ENCODE measurements around the gene NOTCH1. TPM values are rescaled to one million over a fixed set of nuclear protein-coding genes. Genes with fewer than 3 reads are reported as not detected.
A peak's percentile ranks its signal among the peaks of the same experiment; 100 is the strongest.

Gene NOTCH1
- total RNA-seq, 3 donors from 2014 or later (not counting 1 experiment from before 2014, with no cell fraction given) = 126 to 228 (median 192) TPM

DNA sequence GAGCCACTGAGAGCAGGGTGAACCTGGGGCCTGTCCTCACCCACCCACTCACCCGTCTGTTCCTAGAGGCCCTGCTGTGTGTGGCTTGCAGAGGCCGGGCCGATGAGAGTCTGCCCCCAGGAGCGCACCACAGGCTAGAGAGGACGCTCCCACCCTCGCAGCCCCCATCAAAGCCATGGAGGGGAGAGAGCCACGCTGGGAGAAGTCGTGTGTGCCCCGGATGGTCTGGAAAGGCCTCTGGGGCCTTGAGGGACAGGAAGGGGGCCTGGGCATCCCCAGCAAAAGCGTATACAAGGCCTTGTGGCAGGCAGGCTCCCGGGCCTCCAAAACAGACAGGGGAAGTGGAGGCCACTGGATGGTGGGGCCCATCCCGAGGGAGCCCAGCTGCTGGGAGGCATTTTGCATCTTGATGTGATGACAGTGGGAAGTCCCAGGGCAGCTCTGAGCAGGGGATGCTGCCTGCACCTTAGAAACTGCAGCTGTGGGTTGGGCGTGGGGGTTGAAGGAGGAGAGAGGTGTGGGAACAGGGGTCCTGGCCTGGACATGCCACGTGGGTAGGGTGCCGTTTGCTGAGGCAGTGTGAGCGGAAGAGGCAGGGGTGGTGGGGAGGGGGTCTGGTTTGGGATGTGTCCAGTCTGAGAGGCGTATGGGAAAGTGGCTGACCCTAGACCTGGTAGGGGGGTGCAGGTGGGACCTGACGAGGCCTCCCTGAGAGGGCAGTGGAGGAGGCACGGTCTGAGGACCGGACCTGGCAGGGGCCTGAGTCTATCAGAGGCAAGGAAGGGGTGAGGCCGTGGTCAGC, 43.0 kb upstream of the NOTCH1 start:
- no peaks in the 10 kb centered on the region for H3K9me3 ChIP-seq (ENCODE audit: control insufficient read depth, insufficient read depth, low read length)
- H3K27ac ChIP-seq (ENCODE audit: low read length) = no peak overlapping the region
- DNase-seq (no peak), ATAC-seq (no peak)
- no peaks in the 10 kb centered on the region for H3K36me3 ChIP-seq (ENCODE audit: control insufficient read depth, insufficient read depth, low read length)
- H3K4me3 ChIP-seq (ENCODE audit: low read length) = no peak overlapping the region
- Mint-ChIP-seq H3K27me3 (ENCODE audit: low read depth in 2 of 2) (no peaks in the 10 kb centered on the region), H3K4me1 (peaks cover 7 to 13% of the 10 kb centered on the region in 2 donors), H3K36me3 (no peaks in the 10 kb centered on the region), H3K27ac (peak overlapping the region in 1 of 2 donors; percentile 77), H3K9me3 (no peaks in the 10 kb centered on the region), H3K4me3 (peak overlapping the region; percentile 31)
- intact Hi-C loops (cut with micrococcal nuclease) = no loop called here
- WGBS (ENCODE audit: insufficient coverage) = 50% methylated on average over 21 of the region's 21 CpGs
- H3K4me1 ChIP-seq (ENCODE audit: control insufficient read depth, insufficient read depth, low read length) = peaks cover 29% of the 10 kb centered on the region
- H3K27me3 ChIP-seq (ENCODE audit: control insufficient read depth, insufficient read depth, low read length) = no peaks in the 10 kb centered on the region
- TF ChIP-seq, protein P1, sequence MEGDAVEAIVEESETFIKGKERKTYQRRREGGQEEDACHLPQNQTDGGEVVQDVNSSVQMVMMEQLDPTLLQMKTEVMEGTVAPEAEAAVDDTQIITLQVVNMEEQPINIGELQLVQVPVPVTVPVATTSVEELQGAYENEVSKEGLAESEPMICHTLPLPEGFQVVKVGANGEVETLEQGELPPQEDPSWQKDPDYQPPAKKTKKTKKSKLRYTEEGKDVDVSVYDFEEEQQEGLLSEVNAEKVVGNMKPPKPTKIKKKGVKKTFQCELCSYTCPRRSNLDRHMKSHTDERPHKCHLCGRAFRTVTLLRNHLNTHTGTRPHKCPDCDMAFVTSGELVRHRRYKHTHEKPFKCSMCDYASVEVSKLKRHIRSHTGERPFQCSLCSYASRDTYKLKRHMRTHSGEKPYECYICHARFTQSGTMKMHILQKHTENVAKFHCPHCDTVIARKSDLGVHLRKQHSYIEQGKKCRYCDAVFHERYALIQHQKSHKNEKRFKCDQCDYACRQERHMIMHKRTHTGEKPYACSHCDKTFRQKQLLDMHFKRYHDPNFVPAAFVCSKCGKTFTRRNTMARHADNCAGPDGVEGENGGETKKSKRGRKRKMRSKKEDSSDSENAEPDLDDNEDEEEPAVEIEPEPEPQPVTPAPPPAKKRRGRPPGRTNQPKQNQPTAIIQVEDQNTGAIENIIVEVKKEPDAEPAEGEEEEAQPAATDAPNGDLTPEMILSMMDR (IDR thresholded peaks at IDR 0.05) = no peak

DNA sequence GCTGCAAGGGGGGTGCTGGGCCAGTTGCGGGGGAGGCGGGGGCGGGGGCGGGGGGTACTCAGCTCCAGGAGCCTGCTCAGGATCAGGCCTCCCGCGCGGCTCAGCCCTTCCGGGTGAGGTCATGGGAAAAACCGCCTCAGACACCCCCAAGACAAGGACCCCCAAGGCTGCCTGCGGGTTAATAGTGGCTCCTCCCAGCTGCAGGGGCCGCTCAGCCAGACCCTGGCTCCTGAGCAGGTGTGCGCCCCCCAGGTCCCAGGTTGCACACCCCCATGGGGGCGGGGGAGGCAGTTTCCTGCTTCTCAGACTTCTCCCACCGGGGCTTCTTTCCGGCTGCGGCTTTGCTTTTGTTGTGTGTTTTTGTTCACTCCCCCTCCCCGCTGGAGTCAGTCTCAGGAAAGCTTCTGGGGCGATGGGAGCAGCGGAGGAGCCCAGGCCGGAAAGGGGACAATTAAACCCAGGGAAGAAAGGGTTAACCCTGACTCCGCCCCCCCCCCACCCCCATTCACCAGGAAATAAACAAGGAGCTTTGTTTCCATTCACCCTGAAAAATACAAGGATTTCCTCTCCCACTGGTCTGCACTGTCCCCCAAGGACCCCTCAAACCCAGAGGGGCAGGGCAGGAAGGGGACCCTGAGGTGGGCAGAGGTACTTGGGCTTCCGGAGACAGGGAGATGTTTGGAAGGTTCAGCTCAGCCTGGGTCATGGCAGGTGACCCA, 42.3 kb upstream of the NOTCH1 start:
- DNase-seq (peak in 1 of 2 donors; percentile 30), ATAC-seq (peak in 1 of 3 donors; percentile 12)
- Mint-ChIP-seq H3K9me3 (no peaks in the 10 kb centered on the region), H3K4me1 (peaks cover 7 to 13% of the 10 kb centered on the region in 2 donors), H3K27ac (peak overlapping the region in 1 of 2 donors; percentile 77), H3K27me3 (ENCODE audit: low read depth in 2 of 2) (no peaks in the 10 kb centered on the region), H3K36me3 (no peaks in the 10 kb centered on the region), H3K4me3 (no peak overlapping the region)
- H3K4me3 ChIP-seq (ENCODE audit: low read length) = no peak overlapping the region
- WGBS (ENCODE audit: insufficient coverage) = 7% methylated on average over 18 of the region's 22 CpGs
- no peaks in the 10 kb centered on the region for H3K9me3 ChIP-seq (ENCODE audit: control insufficient read depth, insufficient read depth, low read length)
- H3K27me3 ChIP-seq (ENCODE audit: control insufficient read depth, insufficient read depth, low read length) = no peaks in the 10 kb centered on the region
- H3K4me1 ChIP-seq (ENCODE audit: control insufficient read depth, insufficient read depth, low read length) = peaks cover 29% of the 10 kb centered on the region
- no peaks in the 10 kb centered on the region for H3K36me3 ChIP-seq (ENCODE audit: control insufficient read depth, insufficient read depth, low read length)
- intact Hi-C loops (cut with micrococcal nuclease) = no loop called here
- TF ChIP-seq, protein P1 (IDR thresholded peaks at IDR 0.05) = no peak
- H3K27ac ChIP-seq (ENCODE audit: low read length) = no peak overlapping the region

DNA sequence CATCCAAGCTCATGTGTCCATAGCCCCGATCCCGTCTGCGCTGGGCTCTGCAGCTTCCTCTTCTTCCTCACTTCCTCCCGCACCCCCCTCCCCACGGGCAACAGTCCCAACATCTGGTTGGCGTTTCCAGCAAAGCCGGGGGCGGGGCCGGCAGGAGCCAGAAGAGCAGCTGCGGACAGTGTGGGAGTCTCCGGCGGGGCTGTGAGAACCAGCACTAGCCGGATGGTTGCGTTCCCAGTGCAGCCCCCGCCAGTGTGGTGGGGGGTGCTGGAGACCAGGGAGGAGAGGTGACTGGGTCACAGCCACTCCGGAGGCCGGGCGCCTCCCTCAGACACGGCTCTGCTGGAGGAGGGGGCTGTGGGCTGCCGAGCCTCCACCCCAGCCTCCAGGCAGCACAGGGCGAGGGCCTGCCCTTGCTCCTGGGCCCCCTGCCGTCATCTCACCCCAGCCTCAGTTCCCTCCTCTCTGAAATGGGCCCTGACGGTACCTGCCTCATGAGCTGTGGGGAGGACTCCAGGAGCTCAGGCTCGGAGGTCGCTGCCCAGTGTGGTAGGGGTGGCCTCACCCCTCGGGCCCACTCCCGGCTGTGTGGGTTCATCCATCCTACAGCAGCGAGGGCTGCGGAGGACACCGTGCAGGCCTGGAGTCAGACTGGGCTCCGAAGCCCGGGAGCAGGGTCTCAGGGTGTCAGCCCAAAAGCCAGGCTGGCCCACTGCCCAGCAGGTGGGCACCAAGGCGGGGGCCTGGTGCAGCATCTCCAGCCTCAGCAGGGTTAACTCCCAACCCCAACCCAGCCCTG, 41.5 kb upstream of the NOTCH1 start:
- intact Hi-C loops (cut with micrococcal nuclease) = no loop called here
- Mint-ChIP-seq H3K36me3 (no peaks in the 10 kb centered on the region), H3K27ac (no peak overlapping the region)

More for the DNA sequence above, 41.5 kb upstream of the NOTCH1 start:
- H3K4me1 Mint-ChIP-seq = peaks cover 7 to 13% of the 10 kb centered on the region in 2 donors
- no peak overlapping the region for H3K4me3 Mint-ChIP-seq
- Histone ChIP-seq H3K27ac (ENCODE audit: low read length) (no peak overlapping the region), H3K36me3 (ENCODE audit: control insufficient read depth, insufficient read depth, low read length) (no peaks in the 10 kb centered on the region), H3K27me3 (ENCODE audit: control insufficient read depth, insufficient read depth, low read length) (no peaks in the 10 kb centered on the region), H3K4me3 (ENCODE audit: low read length) (no peak overlapping the region), H3K9me3 (ENCODE audit: control insufficient read depth, insufficient read depth, low read length) (no peaks in the 10 kb centered on the region), H3K4me1 (ENCODE audit: control insufficient read depth, insufficient read depth, low read length) (peaks cover 29% of the 10 kb centered on the region)
- no peak for DNase-seq
- WGBS (ENCODE audit: insufficient coverage) = 53% methylated on average over 33 of the region's 33 CpGs
- H3K27me3 Mint-ChIP-seq (ENCODE audit: low read depth in 2 of 2) = no peaks in the 10 kb centered on the region
- no peak for ATAC-seq
- TF ChIP-seq, protein P1 (IDR thresholded peaks at IDR 0.05) = no peak
- no peaks in the 10 kb centered on the region for H3K9me3 Mint-ChIP-seq
